Measurements from ENCODE around the gene TUBB4A.
A peak's percentile ranks its signal among the peaks of the same experiment; 100 is the strongest.

TUBB4A gene

DNA sequence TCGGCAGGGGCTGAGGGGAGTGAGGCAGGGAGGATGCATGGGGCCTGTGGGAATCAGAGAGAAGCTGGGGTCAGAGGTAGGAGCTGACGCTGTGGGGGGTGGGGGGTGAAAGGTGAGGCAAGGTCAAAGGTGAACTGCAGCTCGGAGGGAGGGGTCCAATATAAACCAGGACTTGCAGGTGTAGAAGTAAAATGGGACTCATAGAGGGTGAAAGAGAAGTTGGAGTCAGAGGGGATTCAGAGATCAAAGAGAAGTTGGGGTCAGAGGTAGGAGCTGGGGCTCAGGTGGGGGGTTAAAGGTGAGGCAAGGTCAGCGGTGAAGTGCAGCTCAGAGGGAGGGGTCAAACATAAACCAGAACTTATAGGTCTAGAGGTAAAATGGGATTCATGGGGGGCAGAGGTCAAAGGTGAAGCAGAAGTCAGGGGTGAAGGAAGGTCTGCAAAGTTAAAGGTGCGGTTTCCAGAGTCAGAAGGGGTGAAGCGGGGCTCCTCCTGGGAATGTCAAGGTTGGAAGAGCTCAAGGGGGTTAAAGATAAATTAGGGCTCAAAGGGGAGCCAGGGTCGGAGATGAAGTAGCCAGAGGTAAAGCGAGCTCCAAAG is 7.6 kb downstream of the TUBB4A start:
- no peak for DNase-seq (ENCODE audit: low read depth in 2 of 2)

- DNase-seq (ENCODE audit: low read depth in 2 of 2) = no peak
Measured at GRCh38 chr19:6491802-6492592, 10.1 kb downstream of the TUBB4A start.

DNA sequence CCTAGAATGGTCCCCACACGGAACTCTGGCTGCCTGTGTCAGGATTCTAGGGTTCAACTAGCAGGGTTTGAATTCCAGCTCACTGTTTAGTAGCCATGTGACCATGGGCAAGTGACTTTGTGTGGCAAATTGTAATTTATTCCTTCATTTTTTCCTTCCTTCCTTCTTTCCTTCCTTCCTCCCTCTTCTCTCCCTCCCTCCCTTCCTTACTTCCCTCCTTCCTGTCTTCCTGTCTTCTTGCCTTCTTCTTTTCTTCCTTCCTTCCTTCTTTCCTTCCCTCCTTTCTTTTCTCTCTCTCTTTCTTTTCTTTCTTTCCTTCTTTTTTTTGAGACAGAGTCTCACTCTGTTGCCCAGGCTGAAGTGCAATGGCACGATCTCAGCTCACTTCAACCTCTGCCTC is 12.0 kb downstream of the TUBB4A start:
- no peak for DNase-seq (ENCODE audit: low read depth in 2 of 2)

- no peak for DNase-seq (ENCODE audit: low read depth in 2 of 2)
Measured at GRCh38 chr19:6489278-6490061, 12.6 kb downstream of the TUBB4A start.

DNA sequence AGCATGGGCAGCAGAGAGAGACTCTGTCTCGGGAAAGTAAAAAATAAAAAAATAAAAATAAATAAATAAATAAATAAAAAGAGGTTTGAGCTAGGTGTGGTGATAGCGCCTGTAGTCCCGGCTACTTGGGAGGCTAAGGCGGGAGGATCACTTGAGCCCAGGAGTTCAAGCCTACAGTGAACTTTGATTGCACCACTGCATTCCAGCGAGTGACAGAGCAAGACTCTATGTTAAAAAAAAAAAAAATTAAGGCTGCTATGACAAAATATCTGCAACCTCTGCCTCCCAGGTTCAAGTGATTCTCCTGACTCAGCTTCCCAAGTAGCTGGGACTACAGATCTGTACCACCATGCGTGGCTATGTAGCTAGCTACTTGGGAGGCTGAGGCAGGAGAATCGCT is 17.3 kb downstream of the TUBB4A start:
- DNase-seq (ENCODE audit: low read depth in 2 of 2) = no peak

DNA sequence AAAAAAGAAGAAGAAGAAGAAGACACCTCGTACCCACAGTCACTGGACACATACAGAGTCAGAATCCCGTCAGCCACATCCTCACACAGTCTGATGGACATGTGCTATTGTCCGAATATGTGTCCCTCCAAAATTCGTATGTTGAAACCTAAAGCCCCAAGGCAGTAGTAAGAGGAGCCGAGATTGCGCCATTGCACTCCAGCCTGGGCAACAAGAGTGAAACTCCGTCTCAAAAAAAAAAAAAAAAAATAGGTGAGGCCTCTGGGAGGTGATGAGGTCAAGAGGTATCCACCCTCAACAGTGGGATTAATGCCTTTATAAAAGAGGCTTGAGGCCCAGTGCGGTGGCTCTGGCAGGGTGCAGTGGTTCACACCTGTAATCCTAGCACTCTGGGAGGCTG is 17.9 kb downstream of the TUBB4A start:
- DNase-seq (ENCODE audit: low read depth in 2 of 2) = no peak

GRCh38 chr19:6483235-6483634 is 18.9 kb downstream of the TUBB4A start:
- no peak for DNase-seq (ENCODE audit: low read depth in 2 of 2)

GRCh38 chr19:6482343-6482686 is 19.8 kb downstream of the TUBB4A start:
- DNase-seq (ENCODE audit: low read depth in 2 of 2) = no peak

DNA sequence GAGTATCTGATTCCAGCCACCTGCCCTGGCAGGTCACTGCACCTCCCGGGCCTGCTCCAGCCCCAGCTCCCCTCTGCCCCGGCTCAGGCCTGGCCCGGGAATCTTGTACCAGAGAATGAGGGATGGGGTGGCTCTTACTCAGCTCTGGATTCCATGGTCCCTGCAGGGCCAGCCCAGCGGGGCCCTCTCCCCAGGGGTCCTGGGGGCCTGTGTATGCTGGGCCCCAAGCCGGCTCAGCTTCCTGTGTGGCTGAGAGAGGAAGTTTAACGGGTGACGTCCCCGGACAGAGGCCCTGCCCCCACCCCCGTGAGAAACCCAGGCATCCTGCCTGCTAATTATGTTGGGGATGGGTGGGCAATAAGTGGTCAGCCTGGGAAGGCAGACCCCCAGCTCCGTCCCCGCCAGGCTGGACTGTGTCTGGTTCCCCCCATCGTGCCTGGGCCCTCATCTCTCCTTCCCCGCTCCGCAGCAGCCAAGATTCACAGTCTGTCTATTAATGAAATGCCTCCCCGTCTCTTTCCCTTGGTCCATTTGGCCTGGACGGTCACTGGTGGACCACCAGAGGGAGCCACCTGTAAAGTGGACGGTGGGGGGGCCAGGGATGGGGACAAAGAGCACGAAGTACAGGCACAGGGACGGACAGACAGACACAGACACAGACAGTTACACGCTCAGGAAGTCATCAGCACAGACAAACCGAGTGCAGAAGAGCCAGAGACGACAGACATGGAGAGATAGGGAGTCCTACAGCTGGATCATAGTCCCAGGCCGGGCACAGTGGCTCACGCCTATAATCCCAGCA is 20.4 kb downstream of the TUBB4A start, which contains the start of gene DENND1C:
Gene DENND1C, minus strand, starts transcription at position 247 of the 802 bp plus-strand sequence. Its CDS starts 92 bp downstream, at position 155.
- peak; percentile 34 to 49 for DNase-seq (ENCODE audit: low read depth in 2 of 2)

DNA sequence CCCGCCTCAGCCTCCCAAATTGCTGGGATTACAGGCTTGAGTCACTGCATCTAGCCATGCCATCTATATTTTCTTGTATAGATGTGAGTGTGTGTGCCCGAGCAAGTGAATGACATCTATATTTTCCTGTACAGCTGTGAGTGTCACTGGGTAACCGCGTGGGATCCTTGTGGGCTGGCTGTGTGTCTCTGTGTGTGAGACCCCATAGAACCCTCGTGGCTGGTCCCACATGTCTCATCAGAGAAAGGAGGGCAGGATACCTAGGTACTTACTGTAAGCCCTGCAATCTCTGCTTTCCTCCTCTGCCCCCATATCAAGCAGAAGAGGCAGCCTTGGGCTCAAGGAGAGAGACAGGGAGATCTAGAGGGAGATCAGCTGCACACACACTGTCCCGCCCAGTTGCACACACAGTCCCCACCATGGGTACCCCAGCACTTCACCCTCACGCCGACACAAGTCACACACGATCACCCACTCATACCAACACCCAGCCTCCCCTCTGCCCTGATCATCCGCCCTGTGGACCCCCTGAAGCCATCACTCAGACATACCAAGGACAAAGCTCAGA is 21.2 kb downstream of the TUBB4A start:
- no peak for DNase-seq (ENCODE audit: low read depth in 2 of 2)

DNA sequence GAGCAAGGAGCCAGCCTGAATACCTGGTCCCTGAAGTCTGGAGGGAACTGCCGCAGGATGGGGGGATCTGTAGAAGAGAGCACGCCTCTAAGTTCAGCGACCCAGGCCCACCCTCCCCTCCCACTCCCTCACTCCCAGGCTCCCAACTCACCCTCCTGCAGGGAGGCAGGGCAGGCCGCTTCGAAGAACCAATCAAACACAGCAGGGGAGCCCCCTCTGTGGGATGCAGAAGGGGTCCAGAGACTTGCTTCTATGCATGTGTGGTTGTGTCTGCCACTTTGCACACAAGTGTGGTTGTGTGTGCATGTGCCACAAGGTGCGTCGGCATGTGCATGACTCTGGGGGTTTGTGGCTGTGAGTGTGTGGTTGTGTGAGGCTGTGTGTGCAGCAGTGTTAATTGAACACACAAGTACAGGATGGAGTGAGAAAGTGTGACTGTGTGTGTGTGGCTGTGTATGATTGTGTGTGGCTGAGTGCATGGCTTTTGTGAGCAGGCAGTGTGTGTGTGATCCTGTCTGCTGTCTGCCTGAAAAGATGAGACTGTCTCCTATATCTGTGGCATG is 22.2 kb downstream of the TUBB4A start:
- no peak for DNase-seq (ENCODE audit: low read depth in 2 of 2)

DNA sequence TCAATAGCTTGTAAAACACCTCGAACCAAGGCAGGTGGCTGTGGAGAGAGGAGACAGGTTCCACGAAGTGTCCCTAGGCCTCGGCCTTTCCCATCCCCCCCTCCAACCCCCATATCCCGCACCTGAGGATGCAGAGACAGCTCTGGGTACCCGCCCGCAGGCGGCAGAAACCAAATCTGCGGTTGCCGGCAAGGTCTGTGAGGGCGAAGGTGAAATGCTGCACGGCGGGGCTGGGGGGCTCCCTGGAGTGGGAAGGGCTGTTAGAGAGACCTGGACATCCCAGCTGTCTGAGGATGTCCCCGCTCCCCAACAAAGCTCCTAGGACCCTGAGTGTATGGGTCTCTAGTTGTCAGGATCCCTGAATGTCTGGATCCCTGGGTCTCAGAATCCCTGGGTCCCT is 23.3 kb downstream of the TUBB4A start:
- no peak for DNase-seq (ENCODE audit: low read depth in 2 of 2)

- DNase-seq (ENCODE audit: low read depth in 2 of 2) = no peak
Measured at GRCh38 chr19:6476896-6477431, 25.1 kb downstream of the TUBB4A start.

DNA sequence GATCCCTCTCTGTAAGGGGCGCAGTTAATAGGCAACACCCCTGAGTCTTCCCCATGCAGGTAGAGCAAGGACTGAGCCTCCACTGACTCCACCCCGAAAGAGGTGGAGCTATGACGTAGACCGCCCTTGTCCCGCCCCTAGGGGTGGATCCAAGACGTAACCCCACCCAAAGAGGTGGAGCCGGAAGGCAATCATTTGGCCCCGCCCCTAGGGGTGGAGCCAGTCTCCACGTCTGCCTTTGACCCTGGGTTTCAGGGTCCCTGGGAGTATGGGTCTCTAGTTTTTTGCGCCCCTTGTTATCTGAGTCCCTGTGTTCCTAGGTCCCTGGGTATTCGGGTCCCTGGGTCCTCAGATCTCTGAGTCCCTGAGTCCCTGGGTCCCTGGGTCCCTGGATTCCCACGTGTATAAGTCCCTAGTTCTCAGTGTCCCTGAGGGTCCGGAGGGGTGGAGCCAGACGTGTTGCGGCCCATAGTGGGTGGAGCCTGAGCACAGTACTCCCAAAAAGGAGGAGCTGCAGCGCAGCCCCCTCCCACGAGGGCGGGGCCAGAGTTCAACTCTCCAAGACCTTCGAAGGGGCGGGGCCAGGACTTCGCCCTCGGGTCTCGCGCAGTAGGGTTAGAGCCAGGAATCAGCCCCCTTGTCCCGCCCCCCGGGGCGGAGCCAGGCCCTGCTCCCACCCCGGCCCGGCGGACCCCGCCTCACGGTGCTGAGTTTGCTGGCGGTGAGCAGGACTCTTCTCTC is 25.8 kb downstream of the TUBB4A start:
- DNase-seq (ENCODE audit: low read depth in 2 of 2) = peak; percentile 52 to 55

DNA sequence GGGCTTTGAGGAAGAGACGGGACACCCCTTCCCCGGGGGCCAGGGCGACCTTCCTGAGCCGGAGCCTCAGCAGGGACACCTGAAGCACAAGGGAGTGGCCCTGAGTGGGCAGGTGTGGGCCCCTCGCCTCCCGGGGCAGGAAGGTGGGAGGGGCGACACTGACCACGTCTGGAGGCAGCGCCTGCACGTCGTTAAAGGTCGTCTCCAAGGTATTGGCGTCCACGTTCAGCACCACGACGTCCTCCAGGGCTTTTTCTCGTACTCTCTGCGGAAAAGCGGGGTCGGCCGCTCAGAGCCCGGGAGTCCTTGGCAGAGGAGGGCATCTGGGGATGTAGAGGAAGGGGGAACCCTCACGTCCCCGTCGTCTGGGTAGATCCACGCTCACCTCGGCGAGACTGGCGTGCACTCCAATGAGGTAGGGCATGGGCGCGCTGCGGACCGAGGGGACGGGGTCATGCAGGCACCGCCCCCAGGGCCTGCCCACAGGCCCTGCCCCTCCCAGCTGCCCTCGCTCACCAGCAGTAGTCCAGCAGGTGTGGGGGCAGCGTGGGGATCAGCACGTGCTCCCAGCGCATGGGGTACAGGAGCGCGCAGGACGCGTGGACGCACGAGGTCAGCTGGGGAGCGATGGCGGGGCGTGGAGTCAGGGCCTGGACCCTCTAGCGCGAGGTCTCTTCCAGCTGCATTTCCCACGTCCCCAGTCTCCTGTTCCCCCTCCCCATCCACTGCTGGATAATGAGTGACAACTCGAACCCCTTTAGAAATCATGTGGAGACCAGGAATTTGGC is 26.6 kb downstream of the TUBB4A start:
- DNase-seq (ENCODE audit: low read depth in 2 of 2) = no peak

DNA sequence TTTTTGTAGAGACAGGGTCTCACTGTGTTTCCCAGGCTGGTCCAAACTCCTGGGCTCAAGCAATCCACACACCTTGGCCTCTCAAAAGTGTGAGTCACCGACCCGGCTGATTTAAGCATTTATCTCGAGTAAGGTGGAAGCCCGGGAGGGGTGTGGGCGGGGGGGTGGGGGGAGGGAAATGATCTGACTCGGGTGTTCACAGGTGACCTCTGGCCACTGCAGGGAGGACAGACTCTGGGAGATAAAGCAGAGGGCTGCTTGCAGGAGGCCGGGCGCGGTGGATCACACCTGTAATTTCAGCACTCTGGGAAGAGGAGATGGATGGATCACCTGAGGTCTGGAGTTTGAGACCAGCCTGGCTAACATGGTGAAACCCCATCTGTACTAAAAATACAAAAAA is 28.5 kb downstream of the TUBB4A start:
- DNase-seq (ENCODE audit: low read depth in 2 of 2) = no peak

- DNase-seq (ENCODE audit: low read depth in 2 of 2) = no peak
Measured at GRCh38 chr19:6472713-6473112, 29.4 kb downstream of the TUBB4A start.

DNA sequence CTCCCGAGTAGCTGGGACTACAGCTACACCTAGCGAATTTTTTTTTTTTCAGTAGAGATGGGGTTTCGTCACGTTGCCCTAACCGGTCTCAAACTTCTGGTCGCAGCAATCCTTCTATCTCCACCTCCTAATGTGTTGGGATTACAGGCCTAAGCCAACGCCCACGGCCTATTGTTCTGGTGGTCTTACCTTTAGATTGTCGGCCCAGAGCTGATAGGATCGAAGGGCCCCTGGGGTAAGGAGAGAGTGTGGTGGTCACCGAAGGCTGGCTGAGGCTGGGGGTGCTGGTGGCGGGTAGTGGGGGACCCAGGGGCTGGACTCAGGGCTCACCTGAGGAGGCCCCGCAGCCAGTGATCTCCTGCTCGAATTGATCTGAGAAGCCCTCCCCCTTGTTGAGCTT is 31.0 kb downstream of the TUBB4A start:
- DNase-seq (ENCODE audit: low read depth in 2 of 2) = no peak

DNA sequence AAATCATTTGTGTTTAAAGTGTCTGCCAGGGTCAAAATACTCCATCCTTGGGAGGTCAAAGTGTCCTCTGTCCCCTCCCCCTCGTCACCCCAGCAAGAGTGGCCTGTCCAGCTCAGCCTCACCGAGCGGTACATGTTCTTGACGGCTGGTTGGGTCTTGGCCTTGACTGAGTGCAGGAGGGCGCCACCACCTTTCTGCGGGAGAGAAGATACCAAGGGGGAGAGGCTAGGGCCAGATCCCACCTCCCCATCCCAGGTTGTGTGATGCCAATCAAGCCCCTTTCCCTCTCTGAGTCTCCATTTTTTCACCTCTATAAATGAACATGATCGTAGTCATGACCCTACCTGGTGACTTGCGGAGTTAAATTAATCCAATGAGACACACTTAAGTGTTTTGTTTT is 31.9 kb downstream of the TUBB4A start:
- no peak for DNase-seq (ENCODE audit: low read depth in 2 of 2)
